ENCODE results near the gene GALR2.

Gene GALR2

DNA sequence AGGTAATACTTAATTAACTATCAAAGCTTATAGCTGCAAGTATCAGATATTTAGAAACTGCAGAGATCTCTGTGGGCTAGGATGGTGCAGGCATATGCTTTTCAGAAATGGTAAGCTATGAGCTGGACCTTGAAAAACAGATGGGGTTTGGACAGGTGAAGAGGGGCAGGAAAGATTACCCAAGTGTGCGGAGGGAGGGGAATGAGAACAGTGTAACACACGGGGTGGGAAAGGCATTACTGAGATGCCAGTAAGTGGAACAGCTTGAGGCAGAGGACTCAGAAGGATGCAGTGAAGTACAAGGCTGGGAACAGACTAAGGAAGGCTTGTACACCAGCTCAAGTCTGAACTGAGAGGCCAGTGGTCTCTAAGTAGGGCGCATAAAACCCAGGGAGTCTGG, 25.3 kb upstream of the GALR2 start:
- TF ChIP-seq NFRKB (IDR thresholded peaks at IDR 0.05) (no peak), ARNT (IDR thresholded peaks at IDR 0.05) (no peak), HDGF (IDR thresholded peaks at IDR 0.05; ENCODE audit: borderline replicate concordance) (no peak), FOXM1 (IDR thresholded peaks at IDR 0.05; ENCODE audit: borderline replicate concordance) (no peak), TARDBP (IDR thresholded peaks at IDR 0.05) (no peak), L3MBTL2 (conservative IDR thresholded peaks at IDR 0.05) (no peak), BHLHE40 (IDR thresholded peaks at IDR 0.05; ENCODE audit: borderline replicate concordance) (no peak), FOXK2 (IDR thresholded peaks at IDR 0.05) (no peak), ELF4 (IDR thresholded peaks at IDR 0.05) (no peak), SUZ12 (IDR thresholded peaks at IDR 0.05) (no peak), ZNF384 (IDR thresholded peaks at IDR 0.05) (no peak), SP1 (IDR thresholded peaks at IDR 0.05) (no peak), FOXA1 (IDR thresholded peaks at IDR 0.05) (no peak), CTBP1 (IDR thresholded peaks at IDR 0.05; ENCODE audit: borderline replicate concordance) (no peak), LEF1 (IDR thresholded peaks at IDR 0.05; ENCODE audit: borderline replicate concordance) (no peak)
- TF ChIP-seq, protein P1, sequence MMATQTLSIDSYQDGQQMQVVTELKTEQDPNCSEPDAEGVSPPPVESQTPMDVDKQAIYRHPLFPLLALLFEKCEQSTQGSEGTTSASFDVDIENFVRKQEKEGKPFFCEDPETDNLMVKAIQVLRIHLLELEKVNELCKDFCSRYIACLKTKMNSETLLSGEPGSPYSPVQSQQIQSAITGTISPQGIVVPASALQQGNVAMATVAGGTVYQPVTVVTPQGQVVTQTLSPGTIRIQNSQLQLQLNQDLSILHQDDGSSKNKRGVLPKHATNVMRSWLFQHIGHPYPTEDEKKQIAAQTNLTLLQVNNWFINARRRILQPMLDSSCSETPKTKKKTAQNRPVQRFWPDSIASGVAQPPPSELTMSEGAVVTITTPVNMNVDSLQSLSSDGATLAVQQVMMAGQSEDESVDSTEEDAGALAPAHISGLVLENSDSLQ (IDR thresholded peaks at IDR 0.05) = no peak
- no peak for DNase-seq (ENCODE audit: extremely low spot score)
- ChIA-PET CTCF (no interaction called here), POLR2A (no interaction called here)

DNA sequence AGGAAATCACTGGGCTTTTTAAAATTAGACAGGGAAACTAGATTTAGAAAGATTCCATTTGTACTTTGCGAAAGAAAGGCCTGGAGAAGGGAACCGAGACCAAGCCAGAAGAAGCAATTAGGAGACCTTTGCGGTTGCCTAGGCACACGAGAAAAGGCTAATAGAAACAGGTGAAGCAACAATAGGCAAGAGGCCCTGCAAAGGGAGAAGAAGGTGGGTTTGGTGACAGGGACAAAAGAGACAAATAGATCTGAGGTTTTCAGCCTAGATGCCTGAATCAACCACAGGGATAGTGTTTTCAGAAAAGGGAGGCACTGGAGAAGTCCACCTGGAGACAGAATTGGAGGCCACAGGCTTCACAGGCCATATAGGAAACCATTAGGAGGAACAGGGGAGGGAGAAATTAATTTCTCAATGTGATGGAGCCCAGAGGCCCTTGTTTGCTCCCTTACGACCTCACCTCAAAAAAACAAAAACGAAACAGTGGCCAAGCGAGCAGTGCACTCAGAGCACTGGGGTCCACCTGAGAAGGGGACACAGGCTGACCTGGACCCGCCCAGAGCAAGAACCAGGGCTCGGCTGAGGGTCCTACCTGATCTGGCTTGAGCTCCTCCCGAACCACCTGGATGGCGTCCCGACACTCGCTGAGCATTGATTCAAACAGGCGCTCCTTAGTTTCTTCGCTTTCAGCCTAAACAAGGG, 24.6 kb upstream of the GALR2 start:
- no peak for DNase-seq (ENCODE audit: extremely low spot score)
- ChIA-PET CTCF (no interaction called here), POLR2A (no interaction called here)
- TF ChIP-seq FOXA1 (IDR thresholded peaks at IDR 0.05) (no peak), SP1 (IDR thresholded peaks at IDR 0.05) (no peak), ARNT (IDR thresholded peaks at IDR 0.05) (no peak), CTBP1 (IDR thresholded peaks at IDR 0.05; ENCODE audit: borderline replicate concordance) (no peak), LEF1 (IDR thresholded peaks at IDR 0.05; ENCODE audit: borderline replicate concordance) (no peak), ZNF384 (IDR thresholded peaks at IDR 0.05) (no peak), FOXM1 (IDR thresholded peaks at IDR 0.05; ENCODE audit: borderline replicate concordance) (no peak), HDGF (IDR thresholded peaks at IDR 0.05; ENCODE audit: borderline replicate concordance) (no peak), ELF4 (IDR thresholded peaks at IDR 0.05) (no peak)

DNA sequence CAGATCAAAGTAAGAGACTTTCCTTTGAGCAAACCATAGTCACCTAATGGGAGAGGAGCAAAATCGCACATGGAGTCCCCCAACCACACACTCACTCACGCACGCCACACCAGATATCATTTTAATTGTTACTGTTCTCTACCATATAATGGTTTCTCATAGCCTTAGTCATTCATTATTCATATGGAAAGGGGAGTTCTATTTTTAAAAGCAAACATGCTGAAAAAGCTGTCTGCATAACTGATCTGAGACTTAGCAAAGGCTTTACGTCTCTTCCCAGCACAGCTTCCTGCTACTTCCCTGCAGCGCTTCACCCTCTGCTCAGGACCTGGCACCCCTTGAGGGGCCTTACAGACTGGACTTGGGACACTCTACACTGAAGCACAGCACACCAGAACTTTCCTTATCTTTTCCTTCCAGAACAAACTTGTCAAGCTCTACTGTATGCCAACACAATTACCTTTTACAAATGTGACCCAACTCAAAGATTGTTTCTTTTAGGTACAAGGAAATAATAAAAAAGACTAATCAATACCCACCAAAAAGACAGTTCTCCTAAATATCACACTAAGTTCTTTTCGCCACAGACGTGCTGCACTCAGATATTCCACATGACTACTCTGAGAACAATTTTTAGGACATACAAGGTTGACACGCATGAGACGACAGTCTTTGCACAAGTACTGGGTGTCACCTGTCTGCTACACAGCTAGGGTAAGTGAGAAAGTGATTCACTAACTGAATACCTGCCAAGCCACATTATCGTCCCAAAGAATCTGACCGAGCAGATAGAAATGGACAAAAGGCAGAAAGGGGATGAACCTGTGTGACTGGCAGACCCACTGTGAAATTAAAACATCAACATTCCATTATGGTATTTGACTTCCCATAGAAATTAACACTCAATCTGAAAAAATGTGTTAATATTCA, 23.8 kb upstream of the GALR2 start:
- ChIA-PET POLR2A (no interaction called here), CTCF (no interaction called here)
- no peak for DNase-seq (ENCODE audit: extremely low spot score)
- TF ChIP-seq LEF1 (IDR thresholded peaks at IDR 0.05; ENCODE audit: borderline replicate concordance) = no peak
- TF ChIP-seq ARNT (IDR thresholded peaks at IDR 0.05) = no peak
- TF ChIP-seq, protein P1 (IDR thresholded peaks at IDR 0.05) = no peak
- TF ChIP-seq FOXK2 (IDR thresholded peaks at IDR 0.05) = no peak
- TF ChIP-seq L3MBTL2 (conservative IDR thresholded peaks at IDR 0.05) = no peak
- TF ChIP-seq ELF4 (IDR thresholded peaks at IDR 0.05) = no peak
- TF ChIP-seq CTBP1 (IDR thresholded peaks at IDR 0.05; ENCODE audit: borderline replicate concordance) = no peak
- no peak for TF ChIP-seq BHLHE40 (IDR thresholded peaks at IDR 0.05; ENCODE audit: borderline replicate concordance)
- no peak for TF ChIP-seq SP1 (IDR thresholded peaks at IDR 0.05)
- TF ChIP-seq FOXA1 (IDR thresholded peaks at IDR 0.05) = no peak
- TF ChIP-seq NFRKB (IDR thresholded peaks at IDR 0.05) = no peak
- TF ChIP-seq FOXM1 (IDR thresholded peaks at IDR 0.05; ENCODE audit: borderline replicate concordance) = no peak
- TF ChIP-seq ZNF384 (IDR thresholded peaks at IDR 0.05) = no peak
- TF ChIP-seq TARDBP (IDR thresholded peaks at IDR 0.05) = no peak
- TF ChIP-seq SUZ12 (IDR thresholded peaks at IDR 0.05) = no peak

DNA sequence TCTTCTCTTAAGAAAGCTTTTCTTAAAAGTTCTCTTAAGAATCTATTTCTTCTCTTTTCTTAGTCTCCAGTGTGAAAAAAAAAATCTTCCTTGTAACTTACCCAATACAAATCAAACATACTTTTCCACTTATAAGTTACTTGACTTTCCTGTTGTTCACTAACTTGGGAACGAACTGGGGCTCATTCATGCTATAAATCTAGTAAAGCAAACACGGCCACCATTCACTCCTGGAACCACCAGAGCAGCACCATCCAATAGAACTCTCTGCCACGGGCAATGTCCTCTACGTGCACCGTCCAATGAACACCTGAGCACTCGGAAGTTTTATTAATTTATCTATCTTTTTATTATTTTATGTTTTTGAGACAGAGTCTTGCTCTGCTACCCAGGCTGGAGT, 23.0 kb upstream of the GALR2 start:
- POLR2A ChIA-PET = no interaction called here
- no peak for TF ChIP-seq NFRKB (IDR thresholded peaks at IDR 0.05)
- no peak for TF ChIP-seq SUZ12 (IDR thresholded peaks at IDR 0.05)
- no peak for TF ChIP-seq SP1 (IDR thresholded peaks at IDR 0.05)
- TF ChIP-seq FOXA1 (IDR thresholded peaks at IDR 0.05) = no peak
- CTCF ChIA-PET = no interaction called here
- no peak for DNase-seq (ENCODE audit: extremely low spot score)

DNA sequence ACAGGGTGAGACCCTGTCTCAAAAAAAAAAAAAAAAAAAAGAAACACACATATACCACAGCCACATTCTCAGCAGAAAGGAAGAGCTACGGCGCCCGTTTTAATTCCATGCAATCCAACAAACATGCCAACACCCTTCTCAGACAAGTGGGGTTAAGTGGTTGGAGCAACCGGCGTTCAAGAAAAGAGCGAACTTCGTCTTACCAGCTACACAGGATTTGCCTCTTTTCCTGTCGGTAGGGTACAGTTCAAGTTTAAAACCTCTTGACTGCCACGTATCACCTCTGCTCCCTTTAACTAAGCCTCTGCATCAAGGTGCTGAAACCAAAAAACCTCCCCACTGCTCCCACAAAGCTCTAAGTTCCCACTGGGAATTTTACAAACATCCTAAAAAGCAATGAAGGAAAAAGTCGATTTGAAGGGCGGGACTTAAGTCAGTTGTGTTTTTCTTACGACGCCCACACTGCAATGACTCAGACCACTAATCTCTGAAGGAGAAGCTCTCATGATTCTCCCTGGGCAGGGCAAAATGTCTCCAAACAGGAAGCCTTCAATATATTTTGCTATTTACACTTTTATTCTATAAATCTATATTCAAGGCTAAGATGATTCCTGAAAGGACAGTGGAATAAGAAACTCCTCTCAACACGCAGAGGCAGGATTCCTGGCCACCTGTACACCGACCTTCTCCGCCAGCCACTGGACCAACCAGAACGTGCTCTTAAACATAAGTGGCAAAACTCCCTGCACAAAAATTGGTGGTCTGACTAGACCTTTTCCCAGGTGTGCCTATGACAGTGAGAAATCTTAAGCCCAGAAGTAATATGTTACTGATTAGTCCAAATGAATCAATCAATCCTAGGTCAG, 21.1 kb upstream of the GALR2 start:
- CTCF ChIA-PET = no interaction called here
- POLR2A ChIA-PET = interaction anchor here (1.3 to 1.8 kb wide), 2 partner anchors 18 to 27 kb away, joined by 3 to 11 read pairs; partner anchors contain the start of gene SRP68
- DNase-seq (ENCODE audit: extremely low spot score) = no peak
- TF ChIP-seq NFRKB (IDR thresholded peaks at IDR 0.05) = no peak
- TF ChIP-seq SUZ12 (IDR thresholded peaks at IDR 0.05) = no peak
- TF ChIP-seq SP1 (IDR thresholded peaks at IDR 0.05) = no peak
- TF ChIP-seq ZNF384 (IDR thresholded peaks at IDR 0.05) = no peak
- no peak for TF ChIP-seq CTBP1 (IDR thresholded peaks at IDR 0.05; ENCODE audit: borderline replicate concordance)

DNA sequence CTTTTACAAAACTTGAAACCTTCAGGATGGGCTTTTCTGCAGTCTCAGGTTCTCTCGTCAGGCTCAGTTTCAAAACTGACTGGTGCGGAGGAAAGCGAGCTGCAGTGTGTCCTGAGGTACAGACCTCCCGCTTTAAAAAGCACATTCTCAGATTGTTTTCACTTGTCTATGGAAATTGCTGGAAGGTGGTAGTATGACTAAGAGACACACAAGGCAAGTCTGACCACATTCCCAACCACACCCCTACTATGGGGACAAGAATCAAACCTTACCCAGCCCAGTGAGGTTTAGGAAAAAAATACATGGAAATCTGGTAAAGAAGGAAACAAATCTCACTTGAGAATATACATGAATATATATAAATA, 20.5 kb upstream of the GALR2 start:
- CTCF ChIA-PET = no interaction called here
- no peak for TF ChIP-seq SP1 (IDR thresholded peaks at IDR 0.05)
- no peak for TF ChIP-seq ARNT (IDR thresholded peaks at IDR 0.05)
- no peak for TF ChIP-seq ZNF384 (IDR thresholded peaks at IDR 0.05)
- no peak for TF ChIP-seq HDGF (IDR thresholded peaks at IDR 0.05; ENCODE audit: borderline replicate concordance)
- no peak for TF ChIP-seq FOXA1 (IDR thresholded peaks at IDR 0.05)
- TF ChIP-seq L3MBTL2 (conservative IDR thresholded peaks at IDR 0.05) = no peak
- POLR2A ChIA-PET = interaction anchor here (1.3 to 1.8 kb wide), 2 partner anchors 18 to 26 kb away, joined by 3 to 11 read pairs; partner anchors contain the start of gene SRP68
- no peak for DNase-seq (ENCODE audit: extremely low spot score)

Data from HEK293T (cell line).